IMR-90 (cell line): ENCODE data around the gene CGREF1. TPM values are rescaled to one million over a fixed set of nuclear protein-coding genes. Genes with fewer than 3 reads are reported as not detected.
A peak's percentile ranks its signal among the peaks of the same experiment; 100 is the strongest.

Source experiments
- ATAC-seq: fragments of 200-7000 bp; cut with Tn5 transposase; 2 replicates; pipeline ENCODE4 v1.9.1; 2020; ENCODE audit warnings: low read depth, mild to moderate bottlenecking, moderate library complexity
- BruUV-seq: library from RNA; stranded (reverse); fragments of 400-500 nt; replicated peaks from 2 replicates; lab custom pipeline; 2021; lab: Mats Ljungman, UMichigan
- CTCF ChIA-PET: fragments of 300-600 bp; formaldehyde crosslinking; extraction: SDS; loops from one replicate; lab custom pipeline; 2021; ENCODE audit warnings: antibody characterized with exemption; lab: Yijun Ruan, JAX
- POLR2A ChIA-PET: fragments of 300-600 bp; sonication (Branson Sonifier 250); formaldehyde crosslinking; loops from one replicate; lab custom pipeline; 2022; ENCODE audit warnings: antibody characterized with exemption; ENCODE audit not compliant: unreplicated experiment; lab: Charles Lee
- DNase-seq: peaks from one replicate; pipeline ENCODE4 v3.0.0; 2013
- H2AFZ ChIP-seq: replicated peaks from 2 replicates; pipeline ENCODE3; 2013; ENCODE audit warnings: low read length, mild to moderate bottlenecking; ENCODE audit not compliant: poor library complexity
- H2AK5ac ChIP-seq: 2 replicates; pipeline ENCODE4 v1.6.1; 2013; ENCODE audit warnings: low read depth, low read length, inconsistent platforms
- H2AK9ac ChIP-seq: replicated peaks from 2 replicates; pipeline ENCODE3; 2013; ENCODE audit warnings: mild to moderate bottlenecking, low read depth, low read length, moderate library complexity; ENCODE audit not compliant: poor library complexity
- H2BK120ac ChIP-seq: 2 replicates; pipeline ENCODE4 v1.6.1; 2013; ENCODE audit warnings: low read depth, low read length, inconsistent platforms
- H2BK15ac ChIP-seq: 3 replicates; pipeline ENCODE4 v1.6.1; 2013; ENCODE audit warnings: low read depth, low read length, inconsistent platforms
- H2BK20ac ChIP-seq: 2 replicates; pipeline ENCODE4 v1.6.1; 2013; ENCODE audit warnings: low read depth, mild to moderate bottlenecking, inconsistent platforms, low read length, moderate library complexity
- H2BK5ac ChIP-seq: 2 replicates; pipeline ENCODE4 v1.6.1; 2013; ENCODE audit warnings: mild to moderate bottlenecking, low read depth, low read length, inconsistent platforms; ENCODE audit not compliant: poor library complexity, severe bottlenecking
- H3K14ac ChIP-seq: replicated peaks from 2 replicates; pipeline ENCODE4 v1.6.1; 2013; ENCODE audit warnings: low read depth, low read length, inconsistent platforms
- H3K18ac ChIP-seq: 2 replicates; pipeline ENCODE4 v1.6.1; 2013; ENCODE audit warnings: low read depth, low read length, control low read depth
- H3K23ac ChIP-seq: 2 replicates; pipeline ENCODE4 v1.6.1; 2013; ENCODE audit warnings: low read depth, low read length, inconsistent platforms
- H3K27ac ChIP-seq: 2 replicates; pipeline ENCODE4 v1.5.1; 2013; ENCODE audit warnings: mild to moderate bottlenecking, control low read depth, low read length; ENCODE audit not compliant: insufficient read depth
- H3K27me3 ChIP-seq: 2 replicates; pipeline ENCODE4 v1.6.1; 2013; ENCODE audit warnings: low read length; ENCODE audit not compliant: control insufficient read depth, insufficient read depth
- H3K36me3 ChIP-seq: 2 replicates; pipeline ENCODE4 v1.6.1; 2013; ENCODE audit warnings: low read length, mixed read lengths; ENCODE audit not compliant: control insufficient read depth, insufficient read depth
- H3K4ac ChIP-seq: 2 replicates; pipeline ENCODE4 v1.6.1; 2013; ENCODE audit warnings: low read depth, low read length, inconsistent platforms
- H3K4me1 ChIP-seq: 2 replicates; pipeline ENCODE4 v1.6.1; 2013; ENCODE audit warnings: low read length, mixed read lengths; ENCODE audit not compliant: control insufficient read depth, insufficient read depth
- H3K4me2 ChIP-seq: 2 replicates; pipeline ENCODE4 v1.6.1; 2013; ENCODE audit warnings: low read depth, mild to moderate bottlenecking, control low read depth, low read length, moderate library complexity
- H3K4me3 ChIP-seq: 2 replicates; pipeline ENCODE4 v1.5.1; 2013; ENCODE audit warnings: low read depth, mild to moderate bottlenecking, control low read depth, low read length, moderate library complexity; ENCODE audit not compliant: insufficient read depth
- H3K56ac ChIP-seq: 2 replicates; pipeline ENCODE4 v1.6.1; 2013; ENCODE audit warnings: low read length, inconsistent platforms; ENCODE audit not compliant: insufficient read depth; ENCODE audit errors: extremely low read depth
- H3K79me1 ChIP-seq, 2 experiments: 2 replicates each; pipeline ENCODE4 v1.6.1; 2013; ENCODE audit warnings: low read length in 2 of 2, inconsistent platforms in 1 of 2, low read depth in 1 of 2
- H3K9ac ChIP-seq: 2 replicates; pipeline ENCODE4 v1.6.1; 2013; ENCODE audit warnings: low read depth, low read length, control low read depth
- H3K9me1 ChIP-seq: 2 replicates; pipeline ENCODE4 v1.6.1; 2013; ENCODE audit warnings: low read length, inconsistent platforms; ENCODE audit not compliant: insufficient read depth
- H3K9me3 ChIP-seq: 2 replicates; pipeline ENCODE4 v1.6.1; 2013; ENCODE audit warnings: low read length; ENCODE audit not compliant: control insufficient read depth, insufficient read depth
- H4K20me1 ChIP-seq: 2 replicates; pipeline ENCODE4 v1.6.1; 2013; ENCODE audit warnings: low read length, inconsistent platforms; ENCODE audit not compliant: insufficient read depth
- H4K5ac ChIP-seq: 2 replicates; pipeline ENCODE4 v1.6.1; 2013; ENCODE audit warnings: mild to moderate bottlenecking, low read depth, low read length, control low read depth
- H4K8ac ChIP-seq, 2 experiments: 2 replicates each; pipeline ENCODE4 v1.6.1; 2013; ENCODE audit warnings: low read depth in 2 of 2, low read length in 2 of 2, control low read depth in 1 of 2, inconsistent platforms in 1 of 2
- H4K91ac ChIP-seq: 2 replicates; pipeline ENCODE4 v1.6.1; 2013; ENCODE audit warnings: low read depth, low read length, inconsistent platforms; ENCODE audit not compliant: insufficient read depth
- CEBPB ChIP-seq: IDR thresholded peaks from 2 replicates; pipeline ENCODE4 v1.6.1; 2012; ENCODE audit warnings: low read depth, low read length, improper control_type of control experiment
- CHD1 ChIP-seq: IDR thresholded peaks from 2 replicates; pipeline ENCODE4 v1.6.1; 2012; ENCODE audit warnings: low read depth, low read length, improper control_type of control experiment
- CTCF ChIP-seq: conservative IDR thresholded peaks from 2 replicates; pipeline ENCODE4 v1.5.1; 2012; ENCODE audit warnings: mild to moderate bottlenecking, low read depth, low read length, improper control_type of control experiment
- FOS ChIP-seq: fragments of 150-350 bp; IDR thresholded peaks from 2 replicates; pipeline ENCODE4 v1.6.1; 2016; ENCODE audit warnings: low read depth, low read length
- POLR2A ChIP-seq: IDR thresholded peaks from 2 replicates; pipeline ENCODE4 v1.6.1; 2012; ENCODE audit warnings: mild to moderate bottlenecking, low read depth, low read length
- RCOR1 ChIP-seq: IDR thresholded peaks from 2 replicates; pipeline ENCODE4 v1.6.1; 2012; ENCODE audit warnings: mild to moderate bottlenecking, low read length, improper control_type of control experiment; ENCODE audit not compliant: insufficient replicate concordance
- WGBS, 2 experiments: methylation state at CpG; one replicate each; pipeline versions ENCODE4 v1.1.5 to v1.1.7; 2013; ENCODE audit warnings: missing lambda C conversion rate in 2 of 2; ENCODE audit not compliant: insufficient read length in 1 of 2; ENCODE audit errors: extremely low coverage in 2 of 2; 5-methylcytosine and 5-hydroxymethylcytosine counted together
- dilution Hi-C: fragments of 300-500 bp; cut with HindIII; formaldehyde crosslinking; loops from one replicate; pipeline ENCODE4 v1.14.3; 2018; ENCODE audit warnings: low sequenced_read_pairs; ENCODE audit not compliant: unreplicated experiment
- in situ Hi-C: fragments of 300-500 bp; cut with MboI; formaldehyde crosslinking; loops from 3 replicates; pipeline ENCODE4 v1.14.3; 2019; ENCODE audit warnings: low sequenced_read_pairs, inconsistent platforms, mixed read lengths
- intact Hi-C: fragments of 100-400 bp; cut with micrococcal nuclease; formaldehyde crosslinking; loops from 2 replicates; pipeline ENCODE4 v1.10.0; 2022
- polyA plus RNA-seq, 3 experiments: library from polyadenylated mRNA; depleted of rRNA; stranded (reverse); fragments of >200 nt; gene quantifications; 2 replicates each; pipeline ENCODE4 v1.2.3, GENCODE V29; 2012; ENCODE audit warnings: low replicate concordance in 1 of 3
- total RNA-seq: library from RNA; depleted of rRNA; stranded (reverse); fragments of >200 nt; gene quantifications from 2 replicates; pipeline ENCODE4 v1.2.3, GENCODE V29; 2012

The CGREF1 gene
- total and polyA plus RNA-seq, 2 of the 4 experiments (the other 2 are of a cell fraction), result 0.54 to 1.3 TPM

GRCh38 chr2:27093430-27094352, 25.2 kb downstream of the CGREF1 start:
- no TSS peak for BruUV-seq

More at GRCh38 chr2:27093430-27094352, 25.2 kb downstream of the CGREF1 start:
- Histone ChIP-seq H3K4me2 (no peak overlapping the region), H2BK15ac (no peak overlapping the region), H2BK5ac (no peak overlapping the region), H3K4me1 (0 out of 2 replicates have a peak, but pooled peaks cover 3% of the 10 kb centered on the region), H2AFZ (peak overlapping the region; percentile 32), H4K91ac (no peak overlapping the region), H3K9me1 (peaks cover 7% of the 10 kb centered on the region; the same call in 1 of the 2 replicates), H3K23ac (no peak overlapping the region), H3K36me3 (no peaks in the 10 kb centered on the region), H2AK9ac (peak overlapping the region; percentile 42), H3K27ac (no peak overlapping the region), H3K14ac (no peak overlapping the region), H2AK5ac (no peak overlapping the region), H2BK20ac (no peak overlapping the region), H3K27me3 (no peaks in the 10 kb centered on the region), H3K4ac (no peak overlapping the region), H3K9me3 (no peaks in the 10 kb centered on the region), H4K5ac (no peak overlapping the region), H3K79me1 (no peaks in the 10 kb centered on the region), H3K4me3 (no peak overlapping the region), H2BK120ac (no peak overlapping the region), H3K56ac (no peak overlapping the region), H3K9ac (no peak overlapping the region), H4K8ac (no peak overlapping the region), H3K18ac (no peak overlapping the region), H4K20me1 (no peaks in the 10 kb centered on the region; the same call in 1 of the 2 replicates)
- in situ Hi-C loops (no loop called here), intact Hi-C loops (no loop called here), dilution Hi-C loops (no loop called here)
- DNase-seq (no peak), ATAC-seq (no peak)
- CTCF ChIA-PET, result no interaction called here
- 71% methylated on average over 3 of the region's 6 CpGs; no CpG with 5 or more reads in 1 of the 2 experiments for WGBS, 2 experiments
- TF ChIP-seq FOS (no peak), POLR2A (no peak), CHD1 (no peak), RCOR1 (no peak), CEBPB (no peak), CTCF (no peak)
- POLR2A ChIA-PET, result no interaction called here
